Ishikawa (cell line): ENCODE measurements around the gene KLF18.

Experiments used
- CEBPB ChIP-seq: IDR thresholded peaks from 2 replicates; pipeline ENCODE4 v1.6.1; 2012
- CREB1 ChIP-seq: IDR thresholded peaks from 2 replicates; pipeline ENCODE4 v1.6.1; 2012; ENCODE audit warnings: low read depth
- EGR1 ChIP-seq: IDR thresholded peaks from 2 replicates; pipeline ENCODE4 v1.6.1; 2012
- EP300 ChIP-seq: IDR thresholded peaks from 2 replicates; pipeline ENCODE4 v1.6.1; 2012; ENCODE audit warnings: borderline replicate concordance
- FOXM1 ChIP-seq: IDR thresholded peaks from 2 replicates; pipeline ENCODE4 v1.6.1; 2012; ENCODE audit warnings: low read depth, borderline replicate concordance
- MAX ChIP-seq: IDR thresholded peaks from 2 replicates; pipeline ENCODE4 v1.6.1; 2012
- NFIC ChIP-seq: IDR thresholded peaks from 2 replicates; pipeline ENCODE4 v1.6.1; 2012
- RAD21 ChIP-seq: IDR thresholded peaks from 2 replicates; pipeline ENCODE4 v1.6.1; 2012; ENCODE audit warnings: low read depth
- TAF1 ChIP-seq: IDR thresholded peaks from 2 replicates; pipeline ENCODE4 v1.6.1; 2012; ENCODE audit warnings: low read depth, mild to moderate bottlenecking
- TCF12 ChIP-seq: IDR thresholded peaks from 2 replicates; pipeline ENCODE4 v1.6.1; 2012; ENCODE audit warnings: low read depth
- TEAD4 ChIP-seq: IDR thresholded peaks from 2 replicates; pipeline ENCODE4 v1.6.1; 2012
- YY1 ChIP-seq: IDR thresholded peaks from 2 replicates; pipeline ENCODE4 v1.6.1; 2012; ENCODE audit warnings: low read depth
- ZBTB7A ChIP-seq: IDR thresholded peaks from 2 replicates; pipeline ENCODE4 v1.6.1; 2012; ENCODE audit warnings: low read depth
- TF ChIP-seq, protein P1 (sequence below): IDR thresholded peaks from 2 replicates; pipeline ENCODE4 v1.6.1; 2012; ENCODE audit warnings: low read depth, mild to moderate bottlenecking
- TF ChIP-seq, protein P2 (sequence below): IDR thresholded peaks from 2 replicates; pipeline ENCODE4 v1.6.1; 2012

KLF18 gene

DNA sequence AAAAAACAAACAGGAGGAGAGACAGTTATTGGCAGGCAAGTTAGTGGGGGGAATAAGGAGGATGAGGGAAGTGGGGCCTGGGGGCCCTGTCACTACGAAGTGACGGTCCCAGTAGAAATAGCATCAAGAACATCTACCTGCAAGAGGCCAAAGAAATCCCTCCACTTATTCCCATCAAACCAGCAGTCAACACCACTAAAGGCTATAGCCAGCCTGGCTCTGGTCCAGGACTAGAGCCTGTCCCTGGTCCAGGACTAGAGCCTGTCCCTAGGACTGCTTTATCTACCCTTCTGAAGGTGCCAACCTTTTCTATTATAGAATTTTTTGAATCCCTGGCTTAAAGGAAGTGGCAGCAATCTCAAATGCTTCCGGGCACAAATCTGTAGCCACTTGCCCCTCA is 3.2 kb downstream of the KLF18 start:
- TF ChIP-seq CREB1 (no peak), TCF12 (no peak), TAF1 (no peak), EP300 (no peak), TEAD4 (no peak), RAD21 (no peak), ZBTB7A (no peak), EGR1 (no peak)
- TF ChIP-seq, protein P1, sequence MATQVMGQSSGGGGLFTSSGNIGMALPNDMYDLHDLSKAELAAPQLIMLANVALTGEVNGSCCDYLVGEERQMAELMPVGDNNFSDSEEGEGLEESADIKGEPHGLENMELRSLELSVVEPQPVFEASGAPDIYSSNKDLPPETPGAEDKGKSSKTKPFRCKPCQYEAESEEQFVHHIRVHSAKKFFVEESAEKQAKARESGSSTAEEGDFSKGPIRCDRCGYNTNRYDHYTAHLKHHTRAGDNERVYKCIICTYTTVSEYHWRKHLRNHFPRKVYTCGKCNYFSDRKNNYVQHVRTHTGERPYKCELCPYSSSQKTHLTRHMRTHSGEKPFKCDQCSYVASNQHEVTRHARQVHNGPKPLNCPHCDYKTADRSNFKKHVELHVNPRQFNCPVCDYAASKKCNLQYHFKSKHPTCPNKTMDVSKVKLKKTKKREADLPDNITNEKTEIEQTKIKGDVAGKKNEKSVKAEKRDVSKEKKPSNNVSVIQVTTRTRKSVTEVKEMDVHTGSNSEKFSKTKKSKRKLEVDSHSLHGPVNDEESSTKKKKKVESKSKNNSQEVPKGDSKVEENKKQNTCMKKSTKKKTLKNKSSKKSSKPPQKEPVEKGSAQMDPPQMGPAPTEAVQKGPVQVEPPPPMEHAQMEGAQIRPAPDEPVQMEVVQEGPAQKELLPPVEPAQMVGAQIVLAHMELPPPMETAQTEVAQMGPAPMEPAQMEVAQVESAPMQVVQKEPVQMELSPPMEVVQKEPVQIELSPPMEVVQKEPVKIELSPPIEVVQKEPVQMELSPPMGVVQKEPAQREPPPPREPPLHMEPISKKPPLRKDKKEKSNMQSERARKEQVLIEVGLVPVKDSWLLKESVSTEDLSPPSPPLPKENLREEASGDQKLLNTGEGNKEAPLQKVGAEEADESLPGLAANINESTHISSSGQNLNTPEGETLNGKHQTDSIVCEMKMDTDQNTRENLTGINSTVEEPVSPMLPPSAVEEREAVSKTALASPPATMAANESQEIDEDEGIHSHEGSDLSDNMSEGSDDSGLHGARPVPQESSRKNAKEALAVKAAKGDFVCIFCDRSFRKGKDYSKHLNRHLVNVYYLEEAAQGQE = no peak

DNA sequence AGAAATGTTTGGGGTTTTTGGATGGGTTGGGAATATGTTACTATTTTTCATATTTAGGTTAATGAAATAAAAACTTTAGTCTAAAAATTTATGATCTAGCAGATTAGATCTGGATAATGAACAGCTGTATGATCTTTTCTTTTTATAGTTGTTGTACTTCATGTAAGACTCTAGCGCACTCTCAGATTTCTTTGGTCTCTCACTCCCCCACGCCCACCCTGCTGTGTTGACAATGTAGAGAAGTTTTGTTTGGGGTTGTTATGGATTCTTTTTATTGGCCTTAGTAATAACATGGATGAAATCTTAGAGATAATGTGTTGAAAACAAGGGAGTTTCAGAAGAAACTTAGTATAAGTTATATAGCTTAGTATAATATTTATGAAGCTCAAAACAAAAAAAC is 5.5 kb downstream of the KLF18 start:
- TF ChIP-seq EGR1 (no peak), MAX (no peak), TEAD4 (no peak), CEBPB (no peak), CREB1 (no peak), ZBTB7A (no peak), EP300 (no peak), NFIC (no peak), TAF1 (no peak), TCF12 (no peak), YY1 (no peak)
- TF ChIP-seq, protein P2, sequence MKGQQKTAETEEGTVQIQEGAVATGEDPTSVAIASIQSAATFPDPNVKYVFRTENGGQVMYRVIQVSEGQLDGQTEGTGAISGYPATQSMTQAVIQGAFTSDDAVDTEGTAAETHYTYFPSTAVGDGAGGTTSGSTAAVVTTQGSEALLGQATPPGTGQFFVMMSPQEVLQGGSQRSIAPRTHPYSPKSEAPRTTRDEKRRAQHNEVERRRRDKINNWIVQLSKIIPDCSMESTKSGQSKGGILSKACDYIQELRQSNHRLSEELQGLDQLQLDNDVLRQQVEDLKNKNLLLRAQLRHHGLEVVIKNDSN = no peak
- TF ChIP-seq, protein P1 = no peak

DNA sequence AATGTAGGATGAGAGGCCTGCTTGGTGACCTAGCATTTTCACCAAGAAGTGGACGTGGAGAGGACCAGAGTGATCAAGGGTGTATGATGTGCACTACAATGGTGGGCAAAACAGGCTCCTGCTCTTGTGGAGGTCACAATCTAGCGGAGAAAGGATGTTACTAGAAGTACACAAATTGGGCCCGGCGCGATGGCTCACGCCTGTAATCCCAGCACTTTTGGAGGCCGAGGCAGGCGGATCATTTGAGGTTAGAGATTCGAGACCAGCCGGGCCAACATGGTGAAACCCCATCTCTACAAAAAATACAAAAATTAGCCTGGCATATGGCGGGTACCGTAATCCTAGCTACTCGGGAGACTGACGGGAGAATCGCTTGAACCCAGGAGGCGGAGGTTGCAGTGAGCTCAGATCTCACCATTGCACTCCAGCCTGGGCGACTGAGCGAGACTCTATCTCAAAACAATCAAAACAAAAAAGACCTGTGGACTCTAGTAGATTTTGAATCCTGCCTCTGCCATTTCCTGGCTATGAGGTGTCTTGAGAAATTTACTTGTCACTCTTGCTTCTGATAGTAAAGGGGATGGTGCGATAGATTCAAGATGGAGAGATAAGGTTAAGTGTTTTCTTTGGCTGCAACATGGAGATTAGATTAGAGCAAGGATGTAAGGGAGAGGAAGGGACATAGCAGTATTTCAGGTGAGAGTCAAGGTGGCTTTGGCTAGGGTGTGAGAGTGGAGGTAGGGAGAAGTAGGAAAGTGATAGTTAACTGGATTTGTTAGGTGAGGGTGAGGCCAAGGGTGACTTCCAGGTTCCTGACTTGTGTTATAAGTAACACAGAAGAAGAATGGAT is 7.1 kb downstream of the KLF18 start:
- TF ChIP-seq RAD21 (no peak), EP300 (no peak), ZBTB7A (no peak), EGR1 (no peak), TAF1 (no peak), TEAD4 (no peak), FOXM1 (no peak)
- TF ChIP-seq, protein P1 = no peak

DNA sequence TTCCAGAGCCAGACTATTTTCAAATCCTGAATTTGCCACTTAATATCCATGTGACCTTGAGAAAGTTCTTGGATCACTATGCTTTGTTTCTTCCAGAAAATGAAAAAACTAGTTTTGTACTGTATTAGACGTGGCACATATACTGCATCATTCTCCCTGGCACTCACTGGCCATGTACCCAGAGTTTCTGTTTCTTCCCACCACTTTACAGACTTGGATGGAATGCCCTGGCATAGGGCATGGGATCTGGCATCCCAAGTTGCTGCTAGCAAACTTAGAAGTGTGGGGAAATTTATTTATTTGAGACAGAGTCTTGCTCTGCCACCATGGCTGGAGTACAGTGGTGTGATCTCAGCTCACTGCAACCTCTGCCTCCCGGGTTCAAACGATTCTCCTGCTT is 10.0 kb downstream of the KLF18 start:
- TF ChIP-seq TAF1 = no peak

- TF ChIP-seq YY1 = no peak
- no peak for TF ChIP-seq CREB1
- TF ChIP-seq TCF12 = no peak
- TF ChIP-seq, protein P1 = no peak
- no peak for TF ChIP-seq NFIC
- no peak for TF ChIP-seq EP300
- no peak for TF ChIP-seq CEBPB
- TF ChIP-seq, protein P2 = no peak
- TF ChIP-seq FOXM1 = no peak
- TF ChIP-seq ZBTB7A = no peak
- TF ChIP-seq RAD21 = no peak
- no peak for TF ChIP-seq TAF1
- no peak for TF ChIP-seq EGR1
- TF ChIP-seq MAX = no peak
- no peak for TF ChIP-seq TEAD4
These were observed 11.6 kb downstream of the KLF18 start for GRCh38 chr1:44129616-44130500.
